GM12878 (cell line): ENCODE data around the gene CSRP2. TPM values are rescaled to one million over a fixed set of nuclear protein-coding genes. Genes with fewer than 3 reads are reported as not detected.

Source experiments
- ATAC-seq: fragments of 200-7000 bp; cut with Tn5 transposase; 3 replicates; pipeline ENCODE4 v1.9.1; 2020; ENCODE audit warnings: mild to moderate bottlenecking, moderate library complexity
- BruUV-seq: library from RNA; stranded (reverse); fragments of 400-500 nt; replicated peaks from 2 replicates; lab custom pipeline; 2021; lab: Mats Ljungman, UMichigan
- CTCF ChIA-PET: fragments of 300-600 bp; sonication (Branson Sonifier 250); formaldehyde crosslinking; extraction: SDS; loops from one replicate; lab custom pipeline; 2021; ENCODE audit warnings: inconsistent platforms; lab: Yijun Ruan, JAX
- POLR2A ChIA-PET: fragments of 350-600 bp; formaldehyde crosslinking; extraction: SDS; loops from one replicate; lab custom pipeline; 2021; ENCODE audit warnings: inconsistent platforms; lab: Charles Lee
- RAD21 ChIA-PET: fragments of 300-600 bp; sonication (Branson Sonifier 250); formaldehyde crosslinking; loops from one replicate; lab custom pipeline; 2023; ENCODE audit warnings: antibody characterized with exemption; ENCODE audit not compliant: unreplicated experiment; lab: Charles Lee
- SMC1A ChIA-PET: fragments of 300-600 bp; sonication (Branson Sonifier 250); formaldehyde crosslinking; loops from one replicate; lab custom pipeline; 2023; ENCODE audit not compliant: unreplicated experiment, uncharacterized antibody; lab: Charles Lee
- DNase-seq: peaks from one replicate; pipeline ENCODE4 v3.0.0-alpha.2; 2011; ENCODE audit warnings: low read depth, low spot score
- FAIRE-seq: peaks from 3 replicates; lab custom pipeline; 2011; peaks lifted over from hg19 to GRCh38; lab: Jason Lieb, UNC
- H2AFZ ChIP-seq: 2 replicates; pipeline ENCODE4 v1.6.0; 2011; ENCODE audit warnings: low read depth, low read length, control low read depth; ENCODE audit not compliant: control insufficient read depth
- H3K27ac ChIP-seq: 2 replicates; pipeline ENCODE4 v1.5.1; 2011; ENCODE audit warnings: control low read depth; ENCODE audit not compliant: control insufficient read depth, insufficient read depth
- H3K27me3 ChIP-seq, 2 experiments: replicated peaks in 1 of 2; 2 replicates each; pipeline versions ENCODE4 v1.6.0 to v1.6.1; 2011; ENCODE audit warnings: low read length in 1 of 2; ENCODE audit not compliant: control insufficient read depth in 2 of 2, insufficient read depth in 2 of 2
- H3K36me3 ChIP-seq, 2 experiments: 2 replicates each; pipeline ENCODE4 v1.5.1; 2011; ENCODE audit warnings: low read length in 1 of 2; ENCODE audit not compliant: control insufficient read depth in 2 of 2, insufficient read depth in 2 of 2
- H3K4me1 ChIP-seq: 2 replicates; pipeline ENCODE4 v1.6.1; 2011; ENCODE audit warnings: mild to moderate bottlenecking, low read length, moderate library complexity, mixed read lengths; ENCODE audit not compliant: control insufficient read depth, insufficient read depth
- H3K4me2 ChIP-seq: 2 replicates; pipeline ENCODE4 v1.6.0; 2011; ENCODE audit warnings: control low read depth; ENCODE audit not compliant: control insufficient read depth, insufficient read depth
- H3K4me3 ChIP-seq: fragments of 200-600 bp; sonication (generic); 2 replicates; pipeline ENCODE4 v1.5.1; 2016
- H3K79me2 ChIP-seq: 2 replicates; pipeline ENCODE4 v1.6.0; 2011; ENCODE audit warnings: low read length; ENCODE audit not compliant: control insufficient read depth, insufficient read depth
- H3K9ac ChIP-seq: 2 replicates; pipeline ENCODE4 v1.8.0; 2011; ENCODE audit warnings: low read length, control low read depth, mixed read lengths; ENCODE audit not compliant: control insufficient read depth, insufficient read depth
- H3K9me3 ChIP-seq: replicated peaks from 3 replicates; pipeline ENCODE4 v1.5.1; 2011; ENCODE audit warnings: mild to moderate bottlenecking, low read length; ENCODE audit not compliant: control insufficient read depth, insufficient read depth
- H4K20me1 ChIP-seq: 2 replicates; pipeline ENCODE4 v1.6.0; 2011; ENCODE audit not compliant: control insufficient read depth, insufficient read depth
- POLR2AphosphoS2 ChIP-seq: IDR thresholded peaks from 2 replicates; pipeline ENCODE4 v1.6.1; 2011; ENCODE audit warnings: low read depth, mild to moderate bottlenecking, low read length, improper control_type of control experiment, moderate library complexity
- RUNX3 ChIP-seq: IDR thresholded peaks from 2 replicates; pipeline ENCODE4 v1.6.1; 2012; ENCODE audit warnings: low read length, inconsistent platforms
- SP1 ChIP-seq: IDR thresholded peaks from one replicate; pipeline ENCODE4 v1.6.1; 2011; ENCODE audit warnings: low read depth, low read length
- in situ Hi-C: fragments of 300-500 bp; cut with MboI; formaldehyde crosslinking; loops from 9 replicates; pipeline ENCODE4 v1.14.3; 2018; ENCODE audit warnings: mixed read lengths
- intact Hi-C: fragments of 100-400 bp; cut with micrococcal nuclease; formaldehyde crosslinking; loops from one replicate; pipeline ENCODE4 v1.14.2; 2022; ENCODE audit not compliant: unreplicated experiment
- polyA plus RNA-seq, 11 experiments: library from polyadenylated mRNA; depleted of rRNA in 4 of 11; unstranded in 6 of 11; stranded (reverse) in 5 of 11; fragments of >200 nt; fragmentation: Nextera tagmentation in 4 of 11; fragmentation: Illumina TruSeq in 1 of 11; extraction: Ambion mirVana in 4 of 11; extraction: Trizol in 1 of 11; gene quantifications; 1 replicate in 1 of 11; 2 replicates in 10 of 11; pipeline versions ENCODE4 v1.2.1 to v1.2.3, GENCODE V29; 2011 to 2016; ENCODE audit warnings: inconsistent platforms in 2 of 11, missing spikeins in 2 of 11, low read depth in 1 of 11
- total RNA-seq, 4 experiments: library from RNA; depleted of rRNA in 3 of 4; stranded (reverse); fragments of >200 nt in 3 of 4; fragmentation: Illumina TruSeq in 1 of 4; extraction: Trizol in 1 of 4; gene quantifications; 2 replicates each; pipeline versions ENCODE4 v1.2.1 to v1.2.3, GENCODE V29; 2013 to 2021
- TF ChIP-seq, protein P1 (sequence below): IDR thresholded peaks from 2 replicates; pipeline ENCODE4 v1.6.1; 2012; ENCODE audit warnings: mild to moderate bottlenecking, low read depth, low read length

CSRP2 gene
- total and polyA plus RNA-seq, 10 of the 15 experiments (the other 5 are each of a cell fraction or from before 2014, with no cell fraction given) = 0.08 to 1.6 (median 0.52) TPM

- Histone ChIP-seq H4K20me1 (no peaks in the 10 kb centered on the region), H3K36me3 (peaks cover 0 to 7% of the 10 kb centered on the region in 2 experiments; a peak in 1 of 4 replicates), H2AFZ (no peak overlapping the region), H3K4me3 (no peak overlapping the region), H3K9ac (no peak overlapping the region), H3K4me1 (no peaks in the 10 kb centered on the region), H3K27ac (no peak overlapping the region), H3K79me2 (no peaks in the 10 kb centered on the region), H3K4me2 (no peak overlapping the region), H3K27me3 (no peaks in the 10 kb centered on the region), H3K9me3 (no peaks in the 10 kb centered on the region; the same call in 1 of the 3 replicates)
- ChIA-PET POLR2A (no interaction called here), RAD21 (interaction anchor here (0.6 kb wide), 1 partner anchor 40 kb away, joined by 3 read pairs; no protein-coding TSS in a partner anchor), SMC1A (interaction anchor here (1.4 kb wide), 1 partner anchor 50 kb away, joined by 4 read pairs; no protein-coding TSS in a partner anchor), CTCF (interaction anchor here (0.9 to 1.6 kb wide), 2 partner anchors 10 kb away, joined by 3 read pairs; no protein-coding TSS in a partner anchor)
- in situ Hi-C loops (no loop called here), intact Hi-C loops (no loop called here)
- TF ChIP-seq SP1 (no peak), RUNX3 (no peak), POLR2AphosphoS2 (no peak)
- TF ChIP-seq, protein P1, sequence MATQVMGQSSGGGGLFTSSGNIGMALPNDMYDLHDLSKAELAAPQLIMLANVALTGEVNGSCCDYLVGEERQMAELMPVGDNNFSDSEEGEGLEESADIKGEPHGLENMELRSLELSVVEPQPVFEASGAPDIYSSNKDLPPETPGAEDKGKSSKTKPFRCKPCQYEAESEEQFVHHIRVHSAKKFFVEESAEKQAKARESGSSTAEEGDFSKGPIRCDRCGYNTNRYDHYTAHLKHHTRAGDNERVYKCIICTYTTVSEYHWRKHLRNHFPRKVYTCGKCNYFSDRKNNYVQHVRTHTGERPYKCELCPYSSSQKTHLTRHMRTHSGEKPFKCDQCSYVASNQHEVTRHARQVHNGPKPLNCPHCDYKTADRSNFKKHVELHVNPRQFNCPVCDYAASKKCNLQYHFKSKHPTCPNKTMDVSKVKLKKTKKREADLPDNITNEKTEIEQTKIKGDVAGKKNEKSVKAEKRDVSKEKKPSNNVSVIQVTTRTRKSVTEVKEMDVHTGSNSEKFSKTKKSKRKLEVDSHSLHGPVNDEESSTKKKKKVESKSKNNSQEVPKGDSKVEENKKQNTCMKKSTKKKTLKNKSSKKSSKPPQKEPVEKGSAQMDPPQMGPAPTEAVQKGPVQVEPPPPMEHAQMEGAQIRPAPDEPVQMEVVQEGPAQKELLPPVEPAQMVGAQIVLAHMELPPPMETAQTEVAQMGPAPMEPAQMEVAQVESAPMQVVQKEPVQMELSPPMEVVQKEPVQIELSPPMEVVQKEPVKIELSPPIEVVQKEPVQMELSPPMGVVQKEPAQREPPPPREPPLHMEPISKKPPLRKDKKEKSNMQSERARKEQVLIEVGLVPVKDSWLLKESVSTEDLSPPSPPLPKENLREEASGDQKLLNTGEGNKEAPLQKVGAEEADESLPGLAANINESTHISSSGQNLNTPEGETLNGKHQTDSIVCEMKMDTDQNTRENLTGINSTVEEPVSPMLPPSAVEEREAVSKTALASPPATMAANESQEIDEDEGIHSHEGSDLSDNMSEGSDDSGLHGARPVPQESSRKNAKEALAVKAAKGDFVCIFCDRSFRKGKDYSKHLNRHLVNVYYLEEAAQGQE = no peak
- BruUV-seq = no TSS peak
- FAIRE-seq (no peak), DNase-seq (no peak), ATAC-seq (no peak)
Observed at GRCh38 chr12:76830436-76830835, 48.4 kb downstream of the CSRP2 start.
